NT2/D1 (cell line): ENCODE measurements around the gene PGA4.
"Not testable (repeated sequence)": the region's sequence is repeated elsewhere in the genome, so short reads cannot be mapped to it uniquely, and the experiment has no call there.

Experiments used
- DNase-seq: peaks from one replicate; pipeline ENCODE4 v3.0.0-alpha.2; 2011; ENCODE audit warnings: low read depth, low spot score
- H3K27me3 ChIP-seq: 2 replicates; pipeline ENCODE4 v1.6.0; 2011; ENCODE audit warnings: mild to moderate bottlenecking; ENCODE audit not compliant: insufficient read length, insufficient read depth
- H3K36me3 ChIP-seq: 2 replicates; pipeline ENCODE4 v1.6.1; 2011; ENCODE audit warnings: mild to moderate bottlenecking, low read length, mixed read lengths; ENCODE audit not compliant: insufficient read depth, insufficient read length
- H3K4me1 ChIP-seq: 2 replicates; pipeline ENCODE4 v1.5.1; 2011; ENCODE audit not compliant: insufficient read depth, insufficient read length
- H3K4me3 ChIP-seq: 2 replicates; pipeline ENCODE4 v1.5.1; 2011; ENCODE audit warnings: low read depth; ENCODE audit not compliant: insufficient read length
- H3K9ac ChIP-seq: 2 replicates; pipeline ENCODE4 v1.6.0; 2011; ENCODE audit warnings: low read depth; ENCODE audit not compliant: insufficient read length
- H3K9me3 ChIP-seq: 2 replicates; pipeline ENCODE4 v1.5.1; 2011; ENCODE audit warnings: mild to moderate bottlenecking, low read length; ENCODE audit not compliant: insufficient read depth

The PGA4 gene

GRCh38 chr11:61240288-61240687, 18.1 kb downstream of the PGA4 start:
- not testable (repeated sequence) for H3K4me3 ChIP-seq, H3K27me3 ChIP-seq, H3K36me3 ChIP-seq, H3K9me3 ChIP-seq, H3K9ac ChIP-seq, DNase-seq, H3K4me1 ChIP-seq

GRCh38 chr11:61240875-61241274, 18.7 kb downstream of the PGA4 start, which contains the start of gene PGA5:
Gene PGA5, plus strand, starts transcription at chr11:61241175. Its CDS starts 52 bp downstream, at chr11:61241227.
- not testable (repeated sequence) for H3K27me3 ChIP-seq, H3K4me1 ChIP-seq, H3K36me3 ChIP-seq, DNase-seq, H3K9ac ChIP-seq, H3K9me3 ChIP-seq, H3K4me3 ChIP-seq

GRCh38 chr11:61241526-61241925, 19.4 kb downstream of the PGA4 start:
- H3K27me3 ChIP-seq, H3K9ac ChIP-seq, H3K4me3 ChIP-seq, H3K4me1 ChIP-seq, H3K9me3 ChIP-seq, H3K36me3 ChIP-seq, DNase-seq: not testable (repeated sequence)

- H3K4me1 ChIP-seq, H3K9ac ChIP-seq, H3K36me3 ChIP-seq, DNase-seq, H3K27me3 ChIP-seq, H3K9me3 ChIP-seq, H3K4me3 ChIP-seq: not testable (repeated sequence)
Observed at GRCh38 chr11:61245284-61245964, 23.3 kb downstream of the PGA4 start.

- not testable (repeated sequence) for H3K4me1 ChIP-seq, H3K4me3 ChIP-seq, H3K9ac ChIP-seq, H3K36me3 ChIP-seq, H3K27me3 ChIP-seq, H3K9me3 ChIP-seq, DNase-seq
Observed at GRCh38 chr11:61248071-61248470, 25.9 kb downstream of the PGA4 start.

GRCh38 chr11:61249201-61249600, 27.1 kb downstream of the PGA4 start:
- H3K27me3 ChIP-seq, H3K36me3 ChIP-seq, H3K9me3 ChIP-seq, DNase-seq, H3K4me3 ChIP-seq, H3K4me1 ChIP-seq, H3K9ac ChIP-seq: not testable (repeated sequence)

GRCh38 chr11:61250796-61251765, 28.9 kb downstream of the PGA4 start:
- H3K9me3 ChIP-seq, H3K9ac ChIP-seq, H3K27me3 ChIP-seq, H3K4me1 ChIP-seq, H3K4me3 ChIP-seq, H3K36me3 ChIP-seq, DNase-seq: not testable (repeated sequence)

GRCh38 chr11:61252332-61252731, 30.2 kb downstream of the PGA4 start:
- not testable (repeated sequence) for H3K27me3 ChIP-seq, H3K9me3 ChIP-seq, H3K4me1 ChIP-seq, H3K36me3 ChIP-seq, H3K9ac ChIP-seq, H3K4me3 ChIP-seq, DNase-seq
